PC-9 (cell line): Measurements from ENCODE around the gene CENPM. TPM values are rescaled to one million over a fixed set of nuclear protein-coding genes. Genes with fewer than 3 reads are reported as not detected.

ENCODE experiments used
- BruUV-seq: library from RNA; stranded (reverse); fragments of 400-500 nt; replicated peaks from 2 replicates; lab custom pipeline; 2021; lab: Mats Ljungman, UMichigan
- CTCF ChIA-PET: fragments of 300-600 bp; sonication (Branson Sonifier 250); formaldehyde crosslinking; loops from one replicate; lab custom pipeline; 2022; ENCODE audit warnings: antibody characterized with exemption; lab: Charles Lee
- POLR2A ChIA-PET: fragments of 300-600 bp; sonication (Branson Sonifier 250); formaldehyde crosslinking; loops from one replicate; lab custom pipeline; 2022; ENCODE audit warnings: antibody characterized with exemption; ENCODE audit not compliant: unreplicated experiment; lab: Charles Lee
- DNase-seq, 2 experiments: peaks; one replicate each; pipeline versions ENCODE4 v3.0.0 to v3.0.0-alpha.2; 2015 to 2022; ENCODE audit warnings: mixed read lengths in 1 of 2
- H2AFZ ChIP-seq: fragments of 200-600 bp; sonication (generic); 2 replicates; pipeline ENCODE4 v1.8.1; 2017; ENCODE audit warnings: antibody characterized with exemption
- H3F3A ChIP-seq: fragments of 200-600 bp; sonication (generic); 2 replicates; pipeline ENCODE4 v1.8.1; 2017; ENCODE audit warnings: antibody characterized with exemption, mild to moderate bottlenecking, low read depth; ENCODE audit not compliant: insufficient read depth
- H3K27ac ChIP-seq: fragments of 200-600 bp; sonication (generic); 2 replicates; pipeline ENCODE4 v1.6.1; 2016; ENCODE audit warnings: mixed run types
- H3K27me3 ChIP-seq: fragments of 200-600 bp; sonication (generic); 2 replicates; pipeline ENCODE4 v1.6.1; 2016; ENCODE audit warnings: low read depth, mixed run types; ENCODE audit not compliant: insufficient read depth
- H3K36me3 ChIP-seq: fragments of 200-600 bp; sonication (generic); 2 replicates; pipeline ENCODE4 v1.6.1; 2016; ENCODE audit warnings: low read depth, mixed run types
- H3K4me1 ChIP-seq: fragments of 200-600 bp; sonication (generic); replicated peaks from 2 replicates; pipeline ENCODE4 v1.6.1; 2016; ENCODE audit warnings: mixed run types; ENCODE audit not compliant: insufficient read depth
- H3K4me2 ChIP-seq: fragments of 200-600 bp; sonication (generic); 2 replicates; pipeline ENCODE4 v1.6.1; 2017; ENCODE audit warnings: mixed run types
- H3K4me3 ChIP-seq: fragments of 200-600 bp; sonication (generic); 2 replicates; pipeline ENCODE4 v1.6.1; 2016; ENCODE audit warnings: mixed run types
- H3K79me2 ChIP-seq: fragments of 200-600 bp; sonication (generic); 2 replicates; pipeline ENCODE4 v1.6.1; 2017; ENCODE audit warnings: low read depth, mixed run types
- H3K9me2 ChIP-seq: fragments of 200-600 bp; sonication (generic); 2 replicates; pipeline ENCODE4 v1.8.1; 2017; ENCODE audit warnings: mild to moderate bottlenecking; ENCODE audit not compliant: insufficient read depth
- H3K9me3 ChIP-seq: fragments of 200-600 bp; sonication (generic); 2 replicates; pipeline ENCODE4 v1.8.1; 2016; ENCODE audit warnings: low read depth; ENCODE audit not compliant: insufficient read depth
- H4K20me1 ChIP-seq: fragments of 200-600 bp; sonication (generic); 2 replicates; pipeline ENCODE4 v1.8.1; 2017; ENCODE audit not compliant: insufficient read depth
- CTCF ChIP-seq: fragments of 200-600 bp; sonication (generic); conservative IDR thresholded peaks from 2 replicates; pipeline ENCODE4 v1.6.1; 2017; ENCODE audit warnings: mixed run types, antibody characterized with exemption, mild to moderate bottlenecking, moderate library complexity
- EZH2 ChIP-seq: fragments of 200-600 bp; sonication (generic); IDR thresholded peaks from 2 replicates; pipeline ENCODE4 v1.8.0; 2017; ENCODE audit warnings: antibody characterized with exemption, low read depth
- intact Hi-C: fragments of 100-400 bp; cut with micrococcal nuclease; formaldehyde crosslinking; loops from one replicate; pipeline ENCODE4 v1.10.0; 2022; ENCODE audit not compliant: unreplicated experiment
- total RNA-seq: library from RNA; stranded (reverse); gene quantifications from 2 replicates; pipeline ENCODE4 v1.2.3, GENCODE V29; 2021

Gene CENPM
- total RNA-seq, 1 experiment from 2014 or later, result 42.0 TPM

GRCh38 chr22:41940832-41941765, 5.9 kb downstream of the CENPM start:
- H3K79me2 ChIP-seq, result peaks cover 20% of the 10 kb centered on the region
- H3K27ac ChIP-seq, result peak overlapping the region; percentile 58
- 0 out of 2 replicates have a peak, but pooled peaks cover 9% of the 10 kb centered on the region for H4K20me1 ChIP-seq
- peaks cover 11% of the 10 kb centered on the region for H3K4me1 ChIP-seq
- no peak overlapping the region for H2AFZ ChIP-seq
- H3K36me3 ChIP-seq, result 0 out of 2 replicates have a peak, but pooled peaks cover 4% of the 10 kb centered on the region
- DNase-seq, result peak; percentile 63 to 84
- H3K9me2 ChIP-seq, result no peaks in the 10 kb centered on the region
- H3K4me3 ChIP-seq, result no peak overlapping the region
- POLR2A ChIA-PET, result no interaction called here
- intact Hi-C loops, result loop anchor here (1.0 to 10.0 kb wide), 4 partner anchors 119 to 275 kb away; partner anchors contain the start of genes NAGA, PHETA2 and SMDT1
- H3K9me3 ChIP-seq, result no peaks in the 10 kb centered on the region
- no TSS peak for BruUV-seq
- peaks cover 34% of the 10 kb centered on the region for H3F3A ChIP-seq
- CTCF ChIA-PET, result interaction anchor here (0.5 to 2.2 kb wide), 9 partner anchors 15 to 270 kb away, joined by 3 to 26 read pairs (median 3); no protein-coding TSS in a partner anchor
- TF ChIP-seq CTCF (peak; percentile 98), EZH2 (no peak)
- no peaks in the 10 kb centered on the region for H3K27me3 ChIP-seq
- no peak overlapping the region for H3K4me2 ChIP-seq

- CTCF ChIA-PET, result interaction anchor here (0.6 to 2.2 kb wide), 6 partner anchors 15 to 268 kb away, joined by 3 to 26 read pairs (median 4); no protein-coding TSS in a partner anchor
- peak; percentile 45 to 68 for DNase-seq
- H2AFZ ChIP-seq, result no peak overlapping the region
- POLR2A ChIA-PET, result interaction anchor here (0.7 kb wide), 1 partner anchor 105 kb away, joined by 4 read pairs; no protein-coding TSS in a partner anchor
- H3K9me2 ChIP-seq, result no peaks in the 10 kb centered on the region
- peaks cover 34% of the 10 kb centered on the region for H3F3A ChIP-seq
- H3K4me2 ChIP-seq, result no peak overlapping the region
- no peaks in the 10 kb centered on the region for H3K9me3 ChIP-seq
- H3K4me3 ChIP-seq, result no peak overlapping the region
- no TSS peak for BruUV-seq
- H3K27me3 ChIP-seq, result no peaks in the 10 kb centered on the region
- intact Hi-C loops, result loop anchor here (10.0 kb wide), 1 partner anchor 135 kb away; the partner anchor contains the start of genes NAGA, PHETA2 and SMDT1
- H3K79me2 ChIP-seq, result peaks cover 12% of the 10 kb centered on the region
- no peak for TF ChIP-seq EZH2
- no peak for TF ChIP-seq CTCF
- peaks cover 5% of the 10 kb centered on the region for H3K4me1 ChIP-seq
- peak overlapping the region; percentile 58 for H3K27ac ChIP-seq
- H3K36me3 ChIP-seq, result 0 out of 2 replicates have a peak, but pooled peaks cover 4% of the 10 kb centered on the region
- H4K20me1 ChIP-seq, result 0 out of 2 replicates have a peak, but pooled peaks cover 9% of the 10 kb centered on the region
Measured at GRCh38 chr22:41939981-41940831, 6.7 kb downstream of the CENPM start.

GRCh38 chr22:41936894-41937169, 10.1 kb downstream of the CENPM start:
- CTCF ChIA-PET, result no interaction called here
- Histone ChIP-seq H3K27me3 (no peaks in the 10 kb centered on the region), H3F3A (peaks cover 20% of the 10 kb centered on the region), H3K9me2 (no peaks in the 10 kb centered on the region), H3K4me2 (no peak overlapping the region), H3K27ac (no peak overlapping the region), H3K4me3 (no peak overlapping the region), H4K20me1 (0 out of 2 replicates have a peak, but pooled peaks cover 9% of the 10 kb centered on the region), H3K4me1 (no peaks in the 10 kb centered on the region), H3K79me2 (peaks cover 4% of the 10 kb centered on the region; the same call in 1 of the 2 replicates), H3K9me3 (no peaks in the 10 kb centered on the region), H3K36me3 (0 out of 2 replicates have a peak, but pooled peaks cover 4% of the 10 kb centered on the region), H2AFZ (no peak overlapping the region)
- no peak for DNase-seq
- no peak for TF ChIP-seq EZH2
- TF ChIP-seq CTCF, result no peak
- no TSS peak for BruUV-seq
- POLR2A ChIA-PET, result no interaction called here
- intact Hi-C loops, result no loop called here
